SK-N-SH (cell line): ENCODE results near the gene PKP4. TPM values are rescaled to one million over a fixed set of nuclear protein-coding genes. Genes with fewer than 3 reads are reported as not detected.
"Not testable (repeated sequence)": the region's sequence is repeated elsewhere in the genome, so short reads cannot be mapped to it uniquely, and the experiment has no call there.

Source experiments
- CTCF ChIA-PET: fragments of 300-600, 350-600 bp; formaldehyde crosslinking; extraction: SDS; loops from one replicate; lab custom pipeline; 2021; lab: Yijun Ruan, JAX
- POLR2A ChIA-PET: fragments of 350-600 bp; sonication (Branson Sonifier 250); formaldehyde crosslinking; extraction: SDS; loops from one replicate; lab custom pipeline; 2020; ENCODE audit warnings: antibody characterized with exemption, inconsistent platforms; lab: Yijun Ruan, JAX
- DNase-seq: peaks from one replicate; pipeline ENCODE4 v3.0.0; 2012
- H2AFZ ChIP-seq: fragments of 200-600 bp; sonication (generic); 2 replicates; pipeline ENCODE4 v1.8.1; 2016; ENCODE audit warnings: antibody characterized with exemption, mild to moderate bottlenecking, low read depth
- H3F3A ChIP-seq: fragments of 200-600 bp; sonication (generic); replicated peaks from 2 replicates; pipeline ENCODE3; 2016; ENCODE audit warnings: antibody characterized with exemption, mild to moderate bottlenecking; ENCODE audit not compliant: insufficient read depth
- H3K27ac ChIP-seq, 2 experiments: fragments of 200-500 bp in 1 of 2; fragments of 200-600 bp in 1 of 2; sonication (Bioruptor generic) in 1 of 2; sonication (generic), shearing (Covaris generic) in 1 of 2; 2 replicates each; pipeline versions ENCODE4 v1.5.1 to v1.6.1; 2014 to 2016; ENCODE audit warnings: low read depth in 2 of 2, inconsistent platforms in 1 of 2, low read length in 1 of 2, mild to moderate bottlenecking in 1 of 2, mixed read lengths in 1 of 2
- H3K27me3 ChIP-seq: fragments of 200-600 bp; sonication (generic), shearing (Covaris generic); 2 replicates; pipeline ENCODE4 v1.6.1; 2016; ENCODE audit warnings: mixed run types; ENCODE audit not compliant: insufficient read depth
- H3K36me3 ChIP-seq, 2 experiments: fragments of 200-500 bp in 1 of 2; fragments of 200-600 bp in 1 of 2; sonication (Bioruptor generic) in 1 of 2; sonication (generic) in 1 of 2; replicated peaks in 1 of 2; 2 replicates each; pipeline versions ENCODE3 to v1.5.1; 2014 to 2016; ENCODE audit warnings: low read length in 1 of 2, mild to moderate bottlenecking in 1 of 2; ENCODE audit not compliant: insufficient read depth in 2 of 2, control insufficient read depth in 1 of 2
- H3K4me1 ChIP-seq, 2 experiments: fragments of 200-500 bp in 1 of 2; fragments of 200-600 bp in 1 of 2; sonication (Bioruptor generic) in 1 of 2; sonication (generic), shearing (Covaris generic) in 1 of 2; 2 replicates each; pipeline versions ENCODE4 v1.5.1 to v1.6.1; 2014 to 2016; ENCODE audit warnings: low read depth in 1 of 2, low read length in 1 of 2, mixed run types in 1 of 2; ENCODE audit not compliant: insufficient read depth in 2 of 2, control insufficient read depth in 1 of 2
- H3K4me2 ChIP-seq: fragments of 200-600 bp; sonication (generic), shearing (Covaris generic); 2 replicates; pipeline ENCODE4 v1.6.1; 2017; ENCODE audit warnings: mixed run types
- H3K4me3 ChIP-seq, 2 experiments: fragments of 200-500 bp in 1 of 2; fragments of 200-600 bp in 1 of 2; sonication (Bioruptor generic) in 1 of 2; sonication (generic), shearing (Covaris generic) in 1 of 2; 2 replicates each; pipeline versions ENCODE4 v1.5.1 to v1.8.1; 2014 to 2016; ENCODE audit warnings: low read depth in 2 of 2, inconsistent platforms in 1 of 2, low read length in 1 of 2, mild to moderate bottlenecking in 1 of 2, mixed read lengths in 1 of 2, moderate library complexity in 1 of 2
- H3K79me2 ChIP-seq: fragments of 200-600 bp; sonication (generic); 2 replicates; pipeline ENCODE4 v1.8.1; 2017; ENCODE audit warnings: mild to moderate bottlenecking; ENCODE audit not compliant: insufficient read depth
- H3K9ac ChIP-seq: fragments of 200-600 bp; sonication (generic); 2 replicates; pipeline ENCODE4 v1.6.1; 2017; ENCODE audit warnings: mixed run types
- H3K9me2 ChIP-seq: fragments of 200-600 bp; sonication (generic); 2 replicates; pipeline ENCODE4 v1.6.1; 2017; ENCODE audit warnings: mixed run types
- H3K9me3 ChIP-seq: fragments of 200-600 bp; sonication (generic); 2 replicates; pipeline ENCODE4 v1.6.1; 2017; ENCODE audit warnings: mixed run types, mild to moderate bottlenecking, moderate library complexity
- H4K20me1 ChIP-seq: fragments of 200-600 bp; sonication (generic); 2 replicates; pipeline ENCODE4 v1.6.1; 2017; ENCODE audit warnings: mild to moderate bottlenecking, mixed run types; ENCODE audit not compliant: insufficient read depth
- EP300 ChIP-seq, 2 experiments: IDR thresholded peaks; 2 replicates each; pipeline versions ENCODE4 v1.4.0 to v1.6.1; 2012; ENCODE audit warnings: borderline replicate concordance in 1 of 2, low read depth in 1 of 2, low read length in 1 of 2
- EZH2phosphoT487 ChIP-seq: fragments of 200-600 bp; sonication (generic); IDR thresholded peaks from 2 replicates; pipeline ENCODE4 v1.6.1; 2017; ENCODE audit warnings: low read depth, mixed run types, mild to moderate bottlenecking, antibody characterized with exemption, moderate library complexity, borderline replicate concordance
- FOXJ3 ChIP-seq: sonication (generic); formaldehyde crosslinking; IDR thresholded peaks from 2 replicates; pipeline ENCODE4 v1.5.1; 2020; ENCODE audit warnings: mild to moderate bottlenecking, missing genetic modification reagents
- GABPA ChIP-seq: IDR thresholded peaks from 2 replicates; pipeline ENCODE4 v1.4.0; 2012; ENCODE audit warnings: low read depth, mild to moderate bottlenecking
- GATA2 ChIP-seq: sonication (generic); formaldehyde crosslinking; IDR thresholded peaks from 2 replicates; pipeline ENCODE4 v1.5.0; 2020; ENCODE audit warnings: mild to moderate bottlenecking, missing genetic modification reagents
- JUND ChIP-seq: IDR thresholded peaks from 2 replicates; pipeline ENCODE4 v1.4.0; 2012
- NRF1 ChIP-seq: IDR thresholded peaks from 2 replicates; pipeline ENCODE4 v1.6.1; 2012; ENCODE audit warnings: low read depth, mild to moderate bottlenecking, low read length
- POLR2AphosphoS5 ChIP-seq: IDR thresholded peaks from 2 replicates; pipeline ENCODE4 v1.6.1; 2012; ENCODE audit warnings: low read depth, low read length
- RAD21 ChIP-seq: IDR thresholded peaks from 2 replicates; pipeline ENCODE4 v1.6.1; 2012; ENCODE audit warnings: mild to moderate bottlenecking, low read length
- RCOR1 ChIP-seq: fragments of 150-350 bp; IDR thresholded peaks from 2 replicates; pipeline ENCODE4 v1.6.1; 2017; ENCODE audit warnings: antibody characterized with exemption, low read length
- RFX5 ChIP-seq: IDR thresholded peaks from 2 replicates; pipeline ENCODE4 v1.6.1; 2012; ENCODE audit warnings: mild to moderate bottlenecking, improper control_type of control experiment, low read length
- SIN3A ChIP-seq: IDR thresholded peaks from 2 replicates; pipeline ENCODE4 v1.6.1; 2012; ENCODE audit warnings: low read depth, mild to moderate bottlenecking, low read length, moderate library complexity, borderline replicate concordance
- TAF1 ChIP-seq: IDR thresholded peaks from 2 replicates; pipeline ENCODE4 v1.6.1; 2012; ENCODE audit warnings: low read depth, mild to moderate bottlenecking, low read length, moderate library complexity, borderline replicate concordance
- TCF12 ChIP-seq: IDR thresholded peaks from 2 replicates; pipeline ENCODE4 v1.4.0; 2012
- TEAD4 ChIP-seq: IDR thresholded peaks from 2 replicates; pipeline ENCODE4 v1.4.0; 2012; ENCODE audit warnings: mild to moderate bottlenecking, borderline replicate concordance; ENCODE audit not compliant: insufficient read depth
- WGBS: methylation state at CpG from one replicate; pipeline ENCODE4 v1.1.6; 2017; ENCODE audit warnings: low lambda C conversion rate; 5-methylcytosine and 5-hydroxymethylcytosine counted together
- polyA plus RNA-seq, 3 experiments: library from polyadenylated mRNA; depleted of rRNA; stranded (reverse); fragments of >200 nt; gene quantifications; 2 replicates each; pipeline ENCODE4 v1.2.3, GENCODE V29; 2012
- TF ChIP-seq, protein P1 (sequence below): fragments of 150-350 bp; IDR thresholded peaks from 2 replicates; pipeline ENCODE4 v1.6.1; 2017; ENCODE audit warnings: antibody characterized with exemption, low read length, low read depth, borderline replicate concordance

Gene PKP4
- polyA plus RNA-seq, 1 of the 3 experiments (the other 2 are of a cell fraction): 10.9 TPM

- H3K4me1 ChIP-seq, CTCF ChIA-PET, H3K36me3 ChIP-seq, H3K9ac ChIP-seq, POLR2A ChIA-PET, H4K20me1 ChIP-seq, H3K27me3 ChIP-seq, H3K79me2 ChIP-seq, DNase-seq, H3K9me3 ChIP-seq, H3K9me2 ChIP-seq, H3K27ac ChIP-seq, H3K4me3 ChIP-seq, H3K4me2 ChIP-seq, H2AFZ ChIP-seq, H3F3A ChIP-seq: not testable (repeated sequence)
- 48% methylated on average over 5 of the region's 5 CpGs for WGBS
Measured at GRCh38 chr2:158695744-158696143, 239.0 kb downstream of the PKP4 start.

DNA sequence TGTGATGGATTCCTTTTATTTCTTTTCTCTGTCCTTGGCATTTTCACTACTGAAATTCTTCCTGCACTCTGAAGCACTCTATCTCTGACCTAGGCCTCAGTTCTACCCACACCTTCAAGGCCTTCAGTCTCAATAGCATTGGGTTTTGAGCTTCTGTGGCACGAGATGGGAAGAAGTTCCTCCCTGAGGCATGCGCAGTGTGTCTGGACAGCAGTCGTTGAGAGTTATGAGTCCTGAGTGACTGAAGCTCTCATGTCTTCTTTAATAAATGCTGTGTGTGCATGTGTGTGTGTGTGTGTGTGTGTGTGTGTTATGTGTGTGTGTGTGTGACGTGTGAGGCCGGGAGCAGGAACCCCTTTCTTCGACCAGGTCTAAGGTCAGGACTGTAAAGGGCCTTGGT lies 242.6 kb downstream of the PKP4 start:
- Histone ChIP-seq H3K79me2 (no peaks in the 10 kb centered on the region), H3K9ac (no peak overlapping the region), H3K9me2 (no peaks in the 10 kb centered on the region), H3K9me3 (no peaks in the 10 kb centered on the region), H2AFZ (no peak overlapping the region), H4K20me1 (no peaks in the 10 kb centered on the region), H3K4me3 (no peak overlapping the region), H3K27ac (no peak overlapping the region), H3K4me2 (no peak overlapping the region), H3F3A (no peaks in the 10 kb centered on the region), H3K4me1 (no peaks in the 10 kb centered on the region), H3K36me3 (no peaks in the 10 kb centered on the region), H3K27me3 (no peaks in the 10 kb centered on the region; the same call in 1 of the 2 replicates)
- 76% methylated on average over 6 of the region's 6 CpGs for WGBS
- CTCF ChIA-PET: interaction anchor here (0.8 kb wide), 1 partner anchor 46 kb away, joined by 3 read pairs; no protein-coding TSS in a partner anchor
- DNase-seq: no peak
- TF ChIP-seq EP300 (IDR thresholded peaks at IDR 0.05; ENCODE audit: borderline replicate concordance in 1 of 2, low read depth in 1 of 2, low read length in 1 of 2): no peak
- no peak for TF ChIP-seq NRF1
- TF ChIP-seq TEAD4: no peak
- TF ChIP-seq JUND: no peak
- no peak for TF ChIP-seq RCOR1
- no peak for TF ChIP-seq TCF12
- no peak for TF ChIP-seq EZH2phosphoT487
- no peak for TF ChIP-seq RAD21
- TF ChIP-seq GABPA: no peak
- TF ChIP-seq RFX5: no peak
- no peak for TF ChIP-seq FOXJ3 (CRISPR knock-in tag)
- TF ChIP-seq POLR2AphosphoS5: no peak
- no peak for TF ChIP-seq TAF1
- no peak for TF ChIP-seq GATA2 (CRISPR knock-in tag)
- TF ChIP-seq SIN3A: no peak
- TF ChIP-seq, protein P1, sequence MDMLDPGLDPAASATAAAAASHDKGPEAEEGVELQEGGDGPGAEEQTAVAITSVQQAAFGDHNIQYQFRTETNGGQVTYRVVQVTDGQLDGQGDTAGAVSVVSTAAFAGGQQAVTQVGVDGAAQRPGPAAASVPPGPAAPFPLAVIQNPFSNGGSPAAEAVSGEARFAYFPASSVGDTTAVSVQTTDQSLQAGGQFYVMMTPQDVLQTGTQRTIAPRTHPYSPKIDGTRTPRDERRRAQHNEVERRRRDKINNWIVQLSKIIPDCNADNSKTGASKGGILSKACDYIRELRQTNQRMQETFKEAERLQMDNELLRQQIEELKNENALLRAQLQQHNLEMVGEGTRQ: no peak
- POLR2A ChIA-PET: no interaction called here
